ENCODE results near the gene SLC38A8. TPM values are rescaled to one million over a fixed set of nuclear protein-coding genes. Genes with fewer than 3 reads are reported as not detected.

The SLC38A8 gene
- total RNA-seq, 1 donor from 2014 or later, result not detected

- Histone ChIP-seq H3K36me3 (peaks cover 34 to 74% of the 10 kb centered on the region in 2 donors), H3K27me3 (no peaks in the 10 kb centered on the region), H3K4me1 (peaks cover 4 to 5% of the 10 kb centered on the region in 2 donors), H3K9me3 (no peaks in the 10 kb centered on the region), H3K4me3 (peak overlapping the region in 1 of 2 donors; percentile 28), H3K27ac (peak overlapping the region; percentile 55 to 64)
- intact Hi-C loops (cut with DNase I), result no loop called here
- TF ChIP-seq CTCF (IDR thresholded peaks at IDR 0.05), result no peak
- DNase-seq (ENCODE audit: low spot score in 2 of 2), result peak in 1 of 2 donors; percentile 64
Measured at GRCh38 chr16:84082835-84083569, 40.4 kb upstream of the SLC38A8 start.

GRCh38 chr16:84082110-84082509 is 39.5 kb upstream of the SLC38A8 start:
- intact Hi-C loops (cut with DNase I), result no loop called here
- peak overlapping the region in 1 of 2 donors; percentile 55 for H3K27ac ChIP-seq
- peaks cover 29 to 74% of the 10 kb centered on the region in 2 donors for H3K36me3 ChIP-seq
- H3K4me1 ChIP-seq, result peaks cover 4 to 5% of the 10 kb centered on the region in 2 donors
- no peaks in the 10 kb centered on the region for H3K27me3 ChIP-seq
- no peak for DNase-seq (ENCODE audit: low spot score in 2 of 2)
- H3K4me3 ChIP-seq, result no peak overlapping the region
- TF ChIP-seq CTCF (IDR thresholded peaks at IDR 0.05), result no peak
- H3K9me3 ChIP-seq, result no peaks in the 10 kb centered on the region

- peaks cover 4 to 5% of the 10 kb centered on the region in 2 donors for H3K4me1 ChIP-seq
- H3K9me3 ChIP-seq, result no peaks in the 10 kb centered on the region
- H3K27me3 ChIP-seq, result no peaks in the 10 kb centered on the region
- peaks cover 29 to 73% of the 10 kb centered on the region in 2 donors for H3K36me3 ChIP-seq
- no peak for TF ChIP-seq CTCF (IDR thresholded peaks at IDR 0.05)
- no peak for DNase-seq (ENCODE audit: low spot score in 2 of 2)
- intact Hi-C loops (cut with DNase I), result no loop called here
- H3K4me3 ChIP-seq, result no peak overlapping the region
- no peak overlapping the region for H3K27ac ChIP-seq
Measured at GRCh38 chr16:84081446-84081989, 38.9 kb upstream of the SLC38A8 start.

- peaks cover 4 to 5% of the 10 kb centered on the region in 2 donors for H3K4me1 ChIP-seq
- peaks cover 29 to 72% of the 10 kb centered on the region in 2 donors for H3K36me3 ChIP-seq
- H3K27ac ChIP-seq, result no peak overlapping the region
- no peak overlapping the region for H3K4me3 ChIP-seq
- intact Hi-C loops (cut with DNase I), result no loop called here
- DNase-seq (ENCODE audit: low spot score in 2 of 2), result no peak
- no peak for TF ChIP-seq CTCF (IDR thresholded peaks at IDR 0.05)
- no peaks in the 10 kb centered on the region for H3K27me3 ChIP-seq
- no peaks in the 10 kb centered on the region for H3K9me3 ChIP-seq
Measured at GRCh38 chr16:84080813-84081212, 38.2 kb upstream of the SLC38A8 start.

- no peak for TF ChIP-seq CTCF (IDR thresholded peaks at IDR 0.05)
- no peaks in the 10 kb centered on the region for H3K9me3 ChIP-seq
- H3K4me1 ChIP-seq, result peaks cover 4 to 5% of the 10 kb centered on the region in 2 donors
- peaks cover 32 to 73% of the 10 kb centered on the region in 2 donors for H3K36me3 ChIP-seq
- no peaks in the 10 kb centered on the region for H3K27me3 ChIP-seq
- intact Hi-C loops (cut with DNase I), result no loop called here
- no peak for DNase-seq (ENCODE audit: low spot score in 2 of 2)
- no peak overlapping the region for H3K27ac ChIP-seq
- no peak overlapping the region for H3K4me3 ChIP-seq
Measured at GRCh38 chr16:84080378-84080777, 37.8 kb upstream of the SLC38A8 start.

Data from ascending aorta (tissue), 2 donors.